Lower leg skin (tissue), 4 donors: ENCODE data around the gene KRTAP10-5. TPM values are rescaled to one million over a fixed set of nuclear protein-coding genes. Genes with fewer than 3 reads are reported as not detected.

Experiments used
- DNase-seq, 2 donors: peaks; one replicate each; pipeline ENCODE4 v3.0.0-alpha.2; 2019; ENCODE audit warnings: low spot score in 2 of 2
- H3K4me3 ChIP-seq: fragments of 200-600 bp; sonication (generic); 2 replicates; pipeline ENCODE4 v1.5.1; 2017; ENCODE audit warnings: mild to moderate bottlenecking, low read depth; ENCODE audit not compliant: poor library complexity, severe bottlenecking
- POLR2A ChIP-seq, 2 donors: fragments of 450-650 bp; IDR thresholded peaks; one replicate each; pipeline ENCODE4 v1.6.1; 2016 to 2017; ENCODE audit warnings: antibody characterized with exemption in 2 of 2, mild to moderate bottlenecking in 1 of 2, moderate library complexity in 1 of 2
- WGBS, 2 donors: methylation state at CpG; one replicate each; pipeline ENCODE4 v1.1.5; 2018; 5-methylcytosine and 5-hydroxymethylcytosine counted together
- intact Hi-C: fragments of 100-400 bp; cut with DNase I; formaldehyde crosslinking; loops from one replicate; pipeline ENCODE4 v1.15.0; 2023; ENCODE audit warnings: low total_unique reads
- total RNA-seq, 4 donors: library from RNA; depleted of rRNA; stranded (reverse); fragments of >200 nt; gene quantifications; one replicate each; pipeline ENCODE4 v1.1.0, GENCODE V29; 2016
- TF ChIP-seq, protein P1 (sequence below), 3 donors: fragments of 450-650 bp; IDR thresholded peaks; one replicate each; pipeline ENCODE4 v1.5.1; 2016; ENCODE audit warnings: antibody characterized with exemption in 3 of 3, mild to moderate bottlenecking in 3 of 3, moderate library complexity in 2 of 3

KRTAP10-5 gene
- total RNA-seq, 4 donors from 2014 or later, result 6.1 TPM; not detected in 3

DNA sequence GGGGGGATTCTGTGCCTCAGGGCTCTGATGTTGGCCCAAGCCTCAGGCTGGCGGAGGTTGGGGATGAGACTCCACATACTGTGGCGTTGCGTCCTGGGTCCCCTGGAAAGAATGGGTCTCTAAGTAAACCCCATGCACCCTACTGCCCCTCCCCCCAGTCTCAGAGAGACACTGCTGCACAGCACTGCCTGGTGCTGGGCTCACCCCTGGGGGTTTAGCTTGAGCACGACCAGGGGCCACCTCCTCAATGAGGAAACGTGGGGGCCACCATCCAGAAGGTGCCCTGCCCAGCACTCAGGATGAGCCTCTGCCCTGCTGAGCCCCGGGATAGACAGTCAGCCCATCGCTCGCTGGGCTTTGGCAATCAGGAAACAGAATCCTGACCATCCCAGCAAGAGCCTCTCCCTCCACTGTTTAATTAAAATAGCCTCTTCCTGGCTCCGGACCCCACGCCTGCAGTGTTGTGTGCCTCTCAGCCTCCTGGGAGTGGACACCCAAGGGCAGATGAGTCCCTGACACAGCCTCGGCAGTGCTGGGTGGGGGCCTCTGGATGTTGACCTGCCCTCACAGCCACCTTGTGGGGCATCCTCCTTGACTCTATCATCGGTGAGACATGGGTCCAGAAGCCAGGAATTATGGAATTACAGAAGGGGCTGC, 10.4 kb downstream of the KRTAP10-5 start:
- TF ChIP-seq, protein P1, sequence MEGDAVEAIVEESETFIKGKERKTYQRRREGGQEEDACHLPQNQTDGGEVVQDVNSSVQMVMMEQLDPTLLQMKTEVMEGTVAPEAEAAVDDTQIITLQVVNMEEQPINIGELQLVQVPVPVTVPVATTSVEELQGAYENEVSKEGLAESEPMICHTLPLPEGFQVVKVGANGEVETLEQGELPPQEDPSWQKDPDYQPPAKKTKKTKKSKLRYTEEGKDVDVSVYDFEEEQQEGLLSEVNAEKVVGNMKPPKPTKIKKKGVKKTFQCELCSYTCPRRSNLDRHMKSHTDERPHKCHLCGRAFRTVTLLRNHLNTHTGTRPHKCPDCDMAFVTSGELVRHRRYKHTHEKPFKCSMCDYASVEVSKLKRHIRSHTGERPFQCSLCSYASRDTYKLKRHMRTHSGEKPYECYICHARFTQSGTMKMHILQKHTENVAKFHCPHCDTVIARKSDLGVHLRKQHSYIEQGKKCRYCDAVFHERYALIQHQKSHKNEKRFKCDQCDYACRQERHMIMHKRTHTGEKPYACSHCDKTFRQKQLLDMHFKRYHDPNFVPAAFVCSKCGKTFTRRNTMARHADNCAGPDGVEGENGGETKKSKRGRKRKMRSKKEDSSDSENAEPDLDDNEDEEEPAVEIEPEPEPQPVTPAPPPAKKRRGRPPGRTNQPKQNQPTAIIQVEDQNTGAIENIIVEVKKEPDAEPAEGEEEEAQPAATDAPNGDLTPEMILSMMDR (IDR thresholded peaks at IDR 0.05), result no peak
- no peak for TF ChIP-seq POLR2A (IDR thresholded peaks at IDR 0.05)
- H3K4me3 ChIP-seq, result no peak overlapping the region
- peak in 1 of 2 donors; percentile 78 for DNase-seq
- intact Hi-C loops, result no loop called here
- WGBS, 2 donors, result 81% methylated on average over 11 to 12 of the region's 12 CpGs

DNA sequence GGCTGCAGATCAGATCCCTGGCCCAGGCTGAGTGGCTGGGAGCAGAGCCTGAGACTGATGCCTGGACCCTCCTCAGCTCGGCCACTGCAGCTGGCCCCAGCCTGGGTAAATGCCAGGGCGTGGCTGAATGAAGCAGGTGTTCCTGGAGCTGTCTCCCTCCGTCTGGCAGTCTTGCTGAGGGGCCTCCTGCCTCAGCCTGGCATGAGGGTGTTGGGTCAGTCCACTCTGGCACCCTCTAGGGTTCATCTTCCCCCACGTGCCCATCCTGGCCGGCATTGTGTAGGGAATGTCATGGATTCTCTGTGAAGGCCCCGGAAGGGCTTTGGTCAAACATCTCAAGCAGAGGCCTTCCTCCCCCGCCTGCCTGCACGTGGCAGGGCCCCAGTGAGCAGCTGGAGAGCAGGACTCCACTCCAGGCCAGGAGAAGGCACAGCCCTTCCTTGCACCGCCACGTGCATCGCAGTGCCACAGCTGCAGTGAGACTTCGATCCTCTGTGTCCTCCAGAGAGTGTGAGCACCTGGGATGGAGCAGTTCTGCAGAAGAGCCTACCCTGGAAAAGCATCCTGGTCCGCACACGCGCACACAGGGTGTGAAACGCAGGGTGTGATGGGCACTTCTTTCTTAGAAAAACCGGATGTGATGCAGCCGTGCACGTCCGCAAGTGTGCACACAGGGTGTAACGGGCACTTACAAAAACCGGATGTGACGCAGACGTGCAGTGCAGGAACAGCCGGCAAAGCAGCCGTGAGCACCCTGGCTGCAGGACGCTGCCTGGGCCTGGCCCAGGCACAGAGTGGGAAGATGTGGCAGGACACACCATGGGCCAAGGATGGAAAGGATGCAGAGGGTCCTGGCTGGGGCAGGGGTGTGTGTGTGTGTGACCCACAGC, 11.5 kb downstream of the KRTAP10-5 start:
- intact Hi-C loops, result no loop called here
- TF ChIP-seq, protein P1 (IDR thresholded peaks at IDR 0.05), result no peak
- no peak for TF ChIP-seq POLR2A (IDR thresholded peaks at IDR 0.05)
- peak in 1 of 2 donors; percentile 39 for DNase-seq
- H3K4me3 ChIP-seq, result no peak overlapping the region
- 76 to 78% methylated on average over 23 to 25 of the region's 27 CpGs for WGBS, 2 donors

DNA sequence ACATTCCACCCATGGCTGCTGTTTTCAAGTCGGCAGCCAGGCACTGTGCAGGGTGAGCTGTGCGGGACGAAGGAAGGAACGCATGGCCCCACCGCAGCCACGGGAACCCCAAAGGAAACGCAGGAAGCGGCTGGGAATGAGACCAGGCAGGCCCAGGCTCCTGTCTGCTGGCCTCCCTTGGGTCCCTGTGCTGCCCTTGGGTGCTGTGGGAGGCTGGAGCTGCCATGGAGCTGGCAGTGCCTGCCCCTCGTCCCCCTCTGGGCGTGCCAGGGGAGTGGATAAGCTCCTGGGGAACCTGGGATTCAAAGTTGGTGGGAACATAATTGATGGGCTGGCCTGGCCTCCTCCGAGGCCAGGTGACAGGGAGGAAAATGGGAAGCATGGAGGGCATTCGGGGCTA, 12.1 kb downstream of the KRTAP10-5 start:
- TF ChIP-seq, protein P1 (IDR thresholded peaks at IDR 0.05), result no peak
- no peak for TF ChIP-seq POLR2A (IDR thresholded peaks at IDR 0.05)
- no peak overlapping the region for H3K4me3 ChIP-seq
- DNase-seq, result peak in 1 of 2 donors; percentile 65
- intact Hi-C loops, result no loop called here
- 70 to 85% methylated on average over 11 to 12 of the region's 12 CpGs for WGBS, 2 donors

DNA sequence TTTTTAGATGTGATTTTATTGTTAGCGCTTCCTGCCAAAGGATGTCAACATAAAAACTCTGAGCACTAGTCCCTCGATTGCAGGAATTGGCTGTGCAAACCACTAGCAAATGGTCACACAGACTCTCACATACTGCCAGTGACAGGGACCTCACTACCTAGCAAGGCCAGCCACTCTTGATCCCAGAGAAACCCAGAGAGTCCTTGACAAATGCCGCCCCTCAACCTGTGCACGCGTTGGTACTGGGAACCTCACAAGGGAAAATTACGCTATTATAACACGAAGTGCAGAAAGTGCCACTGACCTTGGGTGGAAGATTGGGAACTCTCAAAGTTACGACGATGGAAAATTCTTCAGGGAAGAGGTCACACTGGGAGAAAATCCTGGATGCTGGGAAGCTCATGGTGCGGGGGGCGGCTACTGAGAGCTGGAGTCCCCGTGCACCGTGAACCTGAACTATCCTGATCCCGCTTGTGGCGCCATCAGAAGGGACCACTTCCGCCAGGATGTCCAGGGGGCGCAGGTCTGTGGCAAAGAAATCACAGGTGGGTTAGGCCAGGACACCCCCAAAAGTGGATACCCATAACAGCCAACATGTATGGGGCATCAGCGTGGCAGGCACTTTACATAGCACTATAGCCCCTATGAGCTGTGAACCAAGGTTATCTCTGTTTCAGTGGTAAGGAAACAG, 12.8 kb downstream of the KRTAP10-5 start:
- peak in 1 of 2 donors; percentile 46 for DNase-seq
- H3K4me3 ChIP-seq, result no peak overlapping the region
- no peak for TF ChIP-seq POLR2A (IDR thresholded peaks at IDR 0.05)
- TF ChIP-seq, protein P1 (IDR thresholded peaks at IDR 0.05), result no peak
- WGBS, 2 donors, result 91 to 92% methylated on average over 18 of the region's 18 CpGs
- intact Hi-C loops, result no loop called here

DNA sequence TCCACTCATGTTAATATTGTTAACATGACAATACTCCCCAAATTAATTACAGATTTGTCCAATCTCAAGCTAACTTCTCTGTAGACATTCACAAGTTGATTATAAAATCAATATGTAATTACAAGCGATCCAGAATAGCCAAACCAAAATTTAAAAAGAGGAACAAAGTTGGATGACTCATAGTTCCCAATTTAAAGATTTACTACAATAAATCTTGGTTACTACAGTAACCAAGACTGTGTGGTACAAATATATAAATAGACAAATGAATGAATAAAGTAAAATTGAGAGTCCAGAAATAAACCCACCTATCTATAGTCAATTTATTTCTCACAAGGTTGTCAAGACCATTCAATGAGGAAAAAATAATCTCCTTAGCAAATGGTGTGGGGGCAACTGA, 14.0 kb downstream of the KRTAP10-5 start:
- 38 to 50% methylated on average over 1 of the region's 1 CpG for whole genome bisulfite sequencing, 2 donors
- intact Hi-C loops, result no loop called here
- TF ChIP-seq POLR2A (IDR thresholded peaks at IDR 0.05), result no peak
- DNase-seq, result no peak
- no peak overlapping the region for H3K4me3 ChIP-seq
